ENCODE data around the gene CLMP. TPM values are rescaled to one million over a fixed set of nuclear protein-coding genes. Genes with fewer than 3 reads are reported as not detected.

CLMP gene
- total RNA-seq, 3 donors from 2014 or later: 4.7 to 84.9 (median 11.0) TPM

GRCh38 chr11:123202155-123203151 is 7.4 kb upstream of the CLMP start:
- DNase-seq (no peak), ATAC-seq (peak; percentile 34)
- Histone ChIP-seq H3K4me1 (ENCODE audit: low read depth) (no peaks in the 10 kb centered on the region), H3K4me3 (no peak overlapping the region), H3K9me3 (no peaks in the 10 kb centered on the region), H3K36me3 (ENCODE audit: low read depth) (no peaks in the 10 kb centered on the region)
- intact Hi-C loops (cut with DNase I, micrococcal nuclease): no loop called here
- TF ChIP-seq CTCF (IDR thresholded peaks at IDR 0.05): no peak

GRCh38 chr11:123200264-123200663 is 5.2 kb upstream of the CLMP start:
- peaks cover 2% of the 10 kb centered on the region for H3K4me1 ChIP-seq (ENCODE audit: low read depth)
- DNase-seq: no peak
- ATAC-seq: no peak
- H3K9me3 ChIP-seq: no peaks in the 10 kb centered on the region
- no peak overlapping the region for H3K4me3 ChIP-seq
- H3K36me3 ChIP-seq (ENCODE audit: low read depth): no peaks in the 10 kb centered on the region
- intact Hi-C loops (cut with DNase I, micrococcal nuclease): no loop called here
- no peak for TF ChIP-seq CTCF (IDR thresholded peaks at IDR 0.05)

DNA sequence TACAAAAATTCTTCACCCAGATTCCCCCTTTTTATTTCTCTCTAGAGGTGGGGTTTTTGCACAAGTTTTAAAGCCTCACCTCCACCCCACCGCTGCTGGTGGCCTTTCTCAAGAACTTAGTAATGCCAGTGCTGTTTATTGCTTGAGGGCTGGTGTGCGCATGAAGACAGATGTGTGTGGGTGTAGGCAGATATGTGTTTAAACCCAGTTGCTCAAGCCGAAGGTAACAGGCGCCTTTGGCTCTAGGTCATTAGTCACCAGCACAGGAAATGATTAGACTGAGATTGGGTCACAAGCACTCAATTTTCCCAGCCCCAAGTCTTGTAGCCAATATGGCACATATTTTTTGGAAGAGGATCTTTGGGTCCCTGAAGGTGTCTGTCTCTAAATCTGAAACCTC is 2.7 kb upstream of the CLMP start:
- intact Hi-C loops (cut with DNase I, micrococcal nuclease): no loop called here
- Histone ChIP-seq H3K9me3 (no peaks in the 10 kb centered on the region), H3K4me1 (ENCODE audit: low read depth) (peaks cover 5% of the 10 kb centered on the region), H3K4me3 (no peak overlapping the region), H3K36me3 (ENCODE audit: low read depth) (no peaks in the 10 kb centered on the region)
- TF ChIP-seq CTCF (IDR thresholded peaks at IDR 0.05): no peak
- no peak for ATAC-seq
- no peak for DNase-seq

DNA sequence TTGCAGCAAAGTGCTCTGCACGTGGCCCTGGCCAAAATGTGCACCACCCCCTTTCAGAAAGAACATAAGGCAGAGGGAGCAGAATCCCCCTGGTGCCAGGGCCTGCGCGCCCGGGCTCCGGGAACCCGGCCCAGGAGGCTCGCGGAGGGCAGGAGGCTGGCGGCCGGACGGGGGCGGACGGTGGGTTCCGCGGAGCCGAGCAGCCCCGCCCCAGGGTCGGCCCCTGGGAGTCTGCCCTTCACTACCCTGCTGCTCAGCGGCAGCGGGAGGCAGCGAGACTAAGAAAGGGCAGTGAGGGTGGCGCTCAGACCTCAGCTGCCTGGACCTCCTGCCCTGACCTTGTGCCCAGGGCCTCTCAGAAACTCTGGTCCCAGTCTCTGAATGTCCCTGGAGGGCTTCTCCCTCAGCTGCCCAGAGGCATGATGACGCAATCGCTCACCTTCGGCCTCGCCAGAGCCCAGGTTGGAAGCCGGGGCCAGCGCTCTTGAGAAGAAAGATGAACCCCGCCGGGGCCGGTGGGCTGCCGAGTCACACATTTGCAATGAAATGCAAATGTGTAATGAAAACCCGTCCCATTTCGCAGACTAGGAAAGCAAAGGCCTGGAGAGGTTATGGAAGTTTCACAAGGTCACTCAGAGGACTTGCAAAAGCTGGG is 1.1 kb upstream of the CLMP start:
- intact Hi-C loops (cut with DNase I, micrococcal nuclease): no loop called here
- ATAC-seq (no peak), DNase-seq (no peak)
- Histone ChIP-seq H3K9me3 (no peaks in the 10 kb centered on the region), H3K36me3 (ENCODE audit: low read depth) (no peaks in the 10 kb centered on the region), H3K4me1 (ENCODE audit: low read depth) (peaks cover 5% of the 10 kb centered on the region), H3K4me3 (no peak overlapping the region)
- TF ChIP-seq CTCF (IDR thresholded peaks at IDR 0.05): no peak

GRCh38 chr11:123194337-123195187 is 486 bp downstream of the CLMP start:
- intact Hi-C loops (cut with DNase I, micrococcal nuclease): no loop called here
- H3K4me1 ChIP-seq (ENCODE audit: low read depth): peaks cover 5% of the 10 kb centered on the region

More at GRCh38 chr11:123194337-123195187, 486 bp downstream of the CLMP start:
- TF ChIP-seq CTCF (IDR thresholded peaks at IDR 0.05): no peak
- peak overlapping the region; percentile 9 for H3K4me3 ChIP-seq
- no peaks in the 10 kb centered on the region for H3K36me3 ChIP-seq (ENCODE audit: low read depth)
- peak; percentile 52 for ATAC-seq
- DNase-seq: peak in 1 of 3 donors; percentile 45
- H3K9me3 ChIP-seq: no peaks in the 10 kb centered on the region

All from mucosa of descending colon (tissue), 3 donors.